HG03558 (cell line): ENCODE data around the gene ATF7IP2.
"Not testable (repeated sequence)": the region's sequence is repeated elsewhere in the genome, so short reads cannot be mapped to it uniquely, and the experiment has no call there.

Experiments used
- ATAC-seq: cut with Tn5 transposase; IDR thresholded peaks from one replicate; pipeline ENCODE4 v1.9.1; 2021; ENCODE audit warnings: moderate number of reproducible peaks; ENCODE audit not compliant: unreplicated experiment; ENCODE audit errors: extremely low read depth

ATF7IP2 gene

DNA sequence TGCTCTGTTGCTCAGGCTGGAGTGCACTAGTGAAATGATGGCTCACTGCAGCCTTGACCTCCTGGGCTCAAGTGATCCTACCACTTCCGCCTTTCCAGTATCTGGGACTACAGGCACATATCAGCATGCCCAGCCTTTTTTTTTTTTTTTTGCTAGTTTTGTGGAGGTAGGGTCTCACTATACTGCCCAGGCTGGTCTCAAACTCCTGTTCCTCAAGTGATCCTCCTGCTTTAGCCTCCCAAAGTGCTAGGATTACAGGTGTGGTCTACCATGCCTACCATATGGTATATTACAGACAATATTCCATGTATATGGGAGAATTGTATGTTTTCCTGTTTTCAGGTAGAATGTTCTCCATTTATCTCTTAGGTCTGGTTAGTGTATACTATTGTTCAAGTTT is 12.3 kb upstream of the ATF7IP2 start:
- ATAC-seq, result no peak

DNA sequence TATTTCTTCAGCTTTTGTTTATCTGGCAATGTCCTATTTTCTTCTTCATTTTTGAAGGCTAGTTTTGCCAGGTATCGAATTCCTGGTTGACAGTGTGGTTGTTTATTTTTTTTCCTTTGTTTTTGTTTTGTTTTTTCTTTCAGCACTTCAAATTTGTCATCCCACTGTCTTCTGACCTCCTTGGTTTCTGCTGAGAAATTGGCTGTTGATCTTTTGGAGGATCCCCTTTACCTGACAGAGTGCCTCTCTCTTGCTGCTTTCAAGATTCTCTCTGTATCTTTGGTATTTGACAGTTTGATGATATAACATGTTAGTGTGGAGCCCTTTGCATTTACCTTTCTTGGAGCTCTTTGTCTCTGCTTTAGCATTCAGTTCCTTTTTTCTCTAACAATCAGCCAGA is 9.6 kb upstream of the ATF7IP2 start:
- no peak for ATAC-seq

DNA sequence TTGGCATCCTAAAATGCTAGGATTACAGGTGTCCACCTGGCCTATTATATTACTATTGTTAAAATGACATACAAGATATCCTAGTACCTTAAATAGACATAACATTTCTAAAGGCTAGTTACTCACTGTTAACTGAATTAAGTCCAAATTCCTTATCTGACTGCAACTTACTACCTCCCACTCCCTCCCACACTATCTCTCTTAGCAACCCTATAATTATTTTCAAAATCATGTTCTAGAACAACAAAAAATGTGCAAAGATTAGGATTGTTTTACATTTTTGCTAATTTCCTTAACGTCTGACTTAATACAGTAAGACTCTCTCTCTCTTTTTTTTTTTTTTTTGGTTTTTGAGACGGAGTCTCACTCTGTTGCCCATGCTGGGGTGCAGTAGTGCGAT is 2.2 kb upstream of the ATF7IP2 start:
- no peak for ATAC-seq

DNA sequence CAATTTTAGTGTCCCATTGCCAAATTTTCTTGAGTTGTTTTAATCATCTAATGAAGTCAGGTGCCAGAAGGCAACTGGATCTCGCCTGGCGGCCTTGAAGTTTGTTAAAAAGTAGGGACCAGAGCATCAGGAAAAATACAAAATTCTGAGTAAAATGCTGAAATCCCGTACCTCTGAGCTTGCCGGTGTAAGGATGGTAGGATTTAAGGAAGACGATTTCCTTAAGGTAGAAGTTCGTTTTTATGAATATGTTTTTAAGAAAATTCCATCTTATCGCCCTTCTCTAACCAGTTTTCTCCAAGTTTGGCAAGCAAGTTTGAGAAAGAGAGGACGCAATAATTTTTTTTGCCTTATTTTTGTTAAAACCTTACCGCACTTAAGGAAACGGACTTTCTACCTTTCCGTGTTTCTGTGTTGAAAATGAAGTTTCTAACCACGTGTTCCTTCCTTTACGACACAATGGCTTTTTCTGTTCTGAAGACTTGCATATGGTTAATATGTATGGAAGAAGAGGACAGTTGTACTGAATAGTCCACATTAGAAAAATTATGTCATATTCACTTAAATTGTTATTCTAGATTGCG is 748 bp downstream of the ATF7IP2 start:
- no peak for ATAC-seq

DNA sequence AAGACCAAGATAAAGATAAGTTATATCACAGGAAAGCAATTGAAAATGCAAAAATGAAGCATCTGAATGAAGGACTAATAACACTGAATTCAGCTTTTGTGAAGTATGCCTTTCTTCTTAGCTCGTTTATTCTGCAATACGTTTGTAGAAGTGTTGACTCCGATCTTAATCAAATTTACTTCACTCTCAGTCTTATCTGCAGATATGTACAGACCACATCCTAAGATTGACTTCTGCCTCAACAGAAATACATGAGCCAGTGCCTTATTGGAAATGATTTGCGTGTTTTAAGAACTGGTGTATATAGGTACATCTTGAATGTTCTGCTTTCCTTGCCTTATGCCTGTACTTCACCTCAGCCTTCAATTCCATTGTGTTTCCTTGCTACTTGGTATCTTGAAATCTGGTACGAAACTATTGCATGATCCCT is 1.3 kb downstream of the ATF7IP2 start:
- no peak for ATAC-seq

DNA sequence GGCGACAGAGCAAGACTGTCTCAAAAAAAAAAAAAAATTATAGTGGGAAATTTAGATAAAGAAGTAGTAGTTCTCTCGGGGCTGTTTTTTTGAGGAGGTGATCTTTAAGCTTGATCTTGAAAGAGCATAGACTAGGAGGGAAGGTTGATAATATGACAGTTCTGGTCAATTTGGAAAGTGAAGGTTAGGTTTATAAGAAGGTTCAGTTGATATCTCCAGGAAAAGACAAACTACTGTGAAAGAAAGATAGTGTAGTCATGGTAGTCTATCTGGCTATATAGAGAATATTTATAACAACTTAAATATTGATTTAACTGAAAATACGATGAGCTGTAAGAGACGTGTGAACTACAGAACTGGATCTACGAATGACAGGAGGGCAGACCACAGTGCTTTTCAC is 3.1 kb downstream of the ATF7IP2 start:
- no peak for ATAC-seq

DNA sequence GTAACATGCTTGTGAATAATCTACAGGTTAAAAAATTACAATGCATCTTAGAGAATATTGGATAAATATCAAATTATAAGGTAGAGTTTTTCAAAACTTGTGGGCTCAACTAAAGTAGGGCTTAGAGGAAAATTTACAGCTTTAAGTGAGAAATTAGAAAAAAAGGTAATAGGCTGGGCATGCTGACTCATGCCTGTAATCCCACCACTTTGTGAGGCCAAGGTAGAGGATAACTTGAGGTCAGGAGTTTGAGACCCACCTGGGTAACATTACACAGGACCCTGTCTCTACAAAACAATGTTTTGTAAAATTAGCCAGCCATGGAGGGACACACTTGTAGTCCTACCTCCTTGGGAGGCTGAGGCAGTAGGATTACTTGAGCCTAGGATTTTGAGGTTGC is 4.5 kb downstream of the ATF7IP2 start:
- no peak for ATAC-seq

DNA sequence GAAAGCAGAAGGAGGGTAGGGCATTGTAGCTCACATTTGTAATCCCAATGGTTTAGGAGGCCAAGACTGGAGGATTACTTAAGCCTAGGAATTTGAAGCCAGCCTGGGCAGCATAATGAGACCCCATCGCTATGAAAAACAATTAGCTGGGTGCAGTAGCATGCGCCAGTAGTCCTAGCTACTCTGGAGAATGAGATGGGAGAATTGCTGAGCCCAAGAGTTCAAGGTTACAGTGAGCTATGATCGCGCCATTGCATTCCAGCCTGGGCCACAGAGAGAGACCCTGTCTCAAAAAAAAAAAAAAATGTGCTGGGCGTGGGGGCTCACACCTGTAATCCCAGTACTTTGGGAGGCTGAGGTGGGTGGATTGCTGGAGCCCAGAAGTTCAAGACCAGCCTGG is 5.0 kb downstream of the ATF7IP2 start:
- no peak for ATAC-seq

DNA sequence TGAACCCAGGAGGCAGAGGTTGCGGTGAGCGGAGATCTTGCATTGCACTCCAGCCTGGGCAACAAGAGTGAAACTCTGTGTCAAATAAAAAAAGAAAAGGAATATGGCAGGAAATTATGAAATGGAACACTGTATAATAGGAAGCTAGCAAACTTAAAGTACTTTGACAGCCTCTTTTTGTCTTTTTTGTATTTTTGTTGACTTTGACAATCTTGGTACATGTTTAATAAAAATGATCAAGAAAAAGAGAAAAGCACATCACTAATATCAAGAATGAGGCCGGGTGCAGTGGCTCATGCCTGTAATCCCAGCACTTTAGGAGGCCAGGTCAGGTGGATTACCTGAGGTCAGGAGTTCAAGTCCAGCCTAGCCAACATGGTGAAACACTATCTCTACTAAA is 5.5 kb downstream of the ATF7IP2 start:
- ATAC-seq, result no peak

DNA sequence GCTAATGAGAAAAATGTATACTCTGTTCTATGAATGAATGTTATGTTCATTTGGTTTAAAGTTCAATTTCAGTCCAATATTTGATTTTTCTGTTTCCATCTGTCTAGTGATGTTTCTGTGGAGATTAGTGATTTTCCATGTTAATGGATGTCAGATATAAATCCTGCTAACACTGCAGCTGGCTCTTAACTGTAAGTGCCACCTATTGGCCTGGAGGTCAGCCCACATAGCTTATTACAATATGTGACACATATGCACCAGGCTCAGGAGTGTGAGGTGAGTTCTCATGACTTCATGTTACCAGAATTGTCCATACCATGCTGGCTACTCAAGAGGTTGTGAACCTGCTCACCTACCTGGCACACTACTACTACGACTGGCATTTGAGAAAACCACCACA is 17.1 kb downstream of the ATF7IP2 start:
- ATAC-seq, result no peak

DNA sequence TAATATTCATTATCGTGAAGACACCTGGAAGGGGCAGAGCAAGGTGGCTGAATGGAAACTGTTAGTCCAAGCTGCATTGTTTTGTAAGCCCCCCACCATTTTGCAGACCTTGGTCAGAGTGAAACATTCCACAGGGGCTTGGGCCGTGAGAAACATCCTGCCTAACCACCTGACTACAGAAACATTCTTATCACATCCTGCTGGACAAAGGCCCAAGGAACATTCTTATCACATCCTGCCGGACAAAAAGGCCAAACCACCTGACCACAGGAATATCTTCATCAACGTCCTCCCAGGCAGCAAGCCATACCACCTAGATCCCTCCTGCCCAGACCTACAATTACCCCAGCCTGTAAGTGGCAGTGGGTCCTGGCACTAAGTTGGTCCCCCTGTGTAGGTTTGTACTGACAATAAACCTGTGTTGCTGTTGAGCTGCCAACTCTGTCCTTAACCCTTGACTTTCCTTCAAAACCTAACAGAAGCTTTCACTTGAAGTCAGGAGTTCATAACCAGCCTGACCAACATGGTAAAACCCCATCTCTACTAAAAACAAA is 19.6 kb downstream of the ATF7IP2 start:
- no peak for ATAC-seq

DNA sequence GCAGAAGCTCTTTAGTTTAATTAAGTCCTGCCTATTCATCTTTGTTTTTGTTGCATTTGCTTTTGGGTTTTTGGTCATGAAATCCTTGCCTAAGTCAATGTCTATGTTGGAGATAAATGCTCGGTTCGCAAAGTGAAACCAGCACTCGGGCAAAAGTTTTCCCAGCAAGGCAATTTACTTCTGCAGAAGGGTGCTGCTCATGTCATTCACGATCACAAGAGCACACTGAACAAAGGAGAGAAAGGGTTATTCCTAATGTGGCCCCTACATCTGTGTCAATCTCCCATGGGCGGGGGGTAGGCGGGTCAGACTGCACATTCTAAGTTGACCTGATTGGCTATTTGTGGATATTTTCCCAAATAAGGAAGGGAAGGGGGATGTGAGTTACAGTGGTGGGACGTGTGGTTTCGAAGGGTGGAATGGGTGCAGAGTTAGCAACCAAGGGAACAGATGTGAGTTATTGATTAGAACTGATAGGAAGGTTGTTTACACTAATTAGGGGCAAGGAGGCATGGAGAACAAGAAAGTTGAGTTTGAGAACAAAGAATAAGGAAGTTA is 23.0 kb downstream of the ATF7IP2 start:
- ATAC-seq, result no peak

DNA sequence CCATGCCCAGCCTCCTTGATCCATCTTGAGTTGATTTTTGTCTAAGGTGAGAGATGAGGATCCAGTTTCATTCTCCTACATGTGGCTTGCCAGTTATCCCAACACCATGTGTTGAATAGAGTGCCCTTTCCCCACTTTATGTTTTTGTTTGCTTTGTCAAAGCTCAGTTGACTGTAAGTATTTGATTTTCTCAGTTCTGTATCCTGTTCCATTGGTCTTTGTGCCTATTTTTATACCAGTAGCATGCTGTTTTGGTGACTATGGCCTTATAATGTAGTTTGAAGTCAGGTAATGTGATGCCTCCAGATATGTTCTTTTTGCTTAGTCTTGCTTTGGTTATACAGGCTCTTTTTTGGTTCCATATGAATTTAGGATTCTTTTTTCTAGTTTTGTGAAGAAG is 23.9 kb downstream of the ATF7IP2 start:
- not testable (repeated sequence) for ATAC-seq

DNA sequence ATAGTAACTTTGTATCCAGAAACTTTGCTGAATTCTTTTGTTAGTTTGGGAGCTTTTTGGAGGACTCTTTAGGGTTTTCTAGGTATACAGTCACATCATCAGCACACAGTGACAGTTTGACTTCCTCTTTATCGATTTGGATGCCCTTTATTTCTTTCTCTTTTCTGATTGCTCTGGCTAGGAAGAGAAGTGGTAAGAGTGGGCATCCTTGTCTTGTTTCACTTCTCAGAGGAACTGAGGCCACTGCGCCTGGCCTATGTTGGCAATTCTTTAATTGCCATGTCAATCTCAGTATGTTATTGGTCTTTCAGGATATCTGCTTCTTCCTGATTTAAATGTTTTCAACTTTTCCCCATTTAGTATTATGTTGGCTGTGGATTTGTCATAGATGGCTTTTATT is 24.6 kb downstream of the ATF7IP2 start:
- no peak for ATAC-seq

DNA sequence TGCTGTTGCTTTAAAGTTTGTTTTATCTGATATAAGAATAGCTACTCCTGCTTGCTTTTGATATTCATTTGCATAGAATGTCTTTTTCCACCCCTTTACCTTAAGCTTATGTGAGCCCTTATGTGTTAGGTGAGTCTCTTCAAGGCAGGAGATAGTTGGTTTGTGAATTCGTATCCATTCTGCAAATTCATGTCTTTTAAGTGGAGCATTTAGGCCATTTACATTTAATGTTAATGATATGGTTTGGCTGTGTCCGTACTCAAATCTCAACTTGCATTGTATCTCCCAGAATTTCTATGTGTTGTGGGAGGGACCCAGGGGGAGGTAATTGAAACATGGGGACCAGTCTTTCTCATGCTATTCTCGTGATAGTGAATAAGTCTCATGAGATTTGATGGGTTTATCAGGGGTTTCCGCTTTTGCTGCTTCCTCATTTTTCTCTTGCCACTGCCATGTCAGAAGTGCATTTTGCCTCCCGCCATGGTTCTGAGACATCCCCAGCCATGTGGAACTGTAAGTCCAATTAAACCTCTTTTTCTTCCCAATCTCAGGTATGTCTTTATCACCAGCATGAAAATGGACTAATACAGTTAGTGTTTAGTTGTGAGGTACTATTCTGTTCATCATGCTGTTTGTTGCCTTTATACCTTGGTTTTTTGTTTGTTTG is 27.2 kb downstream of the ATF7IP2 start:
- ATAC-seq, result no peak

DNA sequence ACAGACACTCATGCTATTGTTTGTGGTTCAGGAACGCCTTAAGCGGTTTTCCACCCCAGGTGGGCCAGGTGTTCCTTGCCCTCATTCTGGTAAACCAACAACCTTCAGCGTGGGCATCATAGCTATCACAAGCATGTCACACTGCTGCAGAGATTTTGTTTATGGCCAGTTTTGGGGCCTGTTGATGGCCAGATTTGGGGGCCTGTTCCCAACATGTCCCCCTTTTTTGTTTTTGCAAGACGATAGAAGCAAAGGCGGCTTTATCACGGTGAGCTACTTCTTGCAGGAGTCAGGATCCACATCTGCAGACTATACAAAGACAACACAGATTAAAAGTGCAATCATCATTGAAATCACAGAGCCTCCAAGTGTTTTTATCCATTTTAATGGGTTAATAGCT is 32.3 kb downstream of the ATF7IP2 start:
- ATAC-seq, result not testable (repeated sequence)

DNA sequence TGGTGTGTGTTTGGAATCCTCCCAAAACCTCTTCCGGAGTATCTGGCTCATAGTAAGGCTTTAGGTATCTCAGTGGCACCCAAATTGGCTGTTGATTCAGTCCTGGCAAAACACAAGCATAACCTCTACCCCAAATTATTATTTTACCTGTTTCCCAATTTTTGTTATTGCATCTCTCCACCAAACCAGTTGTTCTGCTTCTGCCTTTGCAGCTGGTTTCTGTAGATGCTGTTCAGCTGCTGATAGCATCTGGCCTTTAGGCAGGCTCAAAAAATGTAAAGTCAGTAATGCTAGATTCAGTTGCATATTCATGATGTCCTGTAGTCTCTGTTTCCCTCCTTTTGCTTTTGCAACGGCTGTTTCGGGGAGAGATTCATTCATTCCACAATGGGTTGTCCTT is 33.8 kb downstream of the ATF7IP2 start:
- ATAC-seq, result no peak

DNA sequence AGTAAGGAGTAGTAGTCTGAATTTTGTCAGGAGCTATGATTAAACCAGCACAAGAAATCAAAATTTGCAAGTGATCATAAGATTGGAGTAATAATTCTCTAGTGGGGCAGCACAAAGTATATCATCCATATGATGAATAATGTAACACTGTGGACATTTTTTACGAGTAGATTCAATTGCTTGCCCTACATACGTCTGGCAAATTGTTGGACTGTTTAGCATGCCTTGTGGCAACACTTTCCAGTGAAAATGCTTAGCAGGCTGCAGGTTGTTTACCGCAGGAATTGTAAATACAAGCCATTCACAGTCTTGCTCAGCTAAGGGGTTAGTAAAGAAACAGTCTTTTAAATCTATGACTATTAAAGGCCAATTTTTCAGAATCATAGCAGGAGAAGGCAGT is 35.7 kb downstream of the ATF7IP2 start:
- no peak for ATAC-seq

DNA sequence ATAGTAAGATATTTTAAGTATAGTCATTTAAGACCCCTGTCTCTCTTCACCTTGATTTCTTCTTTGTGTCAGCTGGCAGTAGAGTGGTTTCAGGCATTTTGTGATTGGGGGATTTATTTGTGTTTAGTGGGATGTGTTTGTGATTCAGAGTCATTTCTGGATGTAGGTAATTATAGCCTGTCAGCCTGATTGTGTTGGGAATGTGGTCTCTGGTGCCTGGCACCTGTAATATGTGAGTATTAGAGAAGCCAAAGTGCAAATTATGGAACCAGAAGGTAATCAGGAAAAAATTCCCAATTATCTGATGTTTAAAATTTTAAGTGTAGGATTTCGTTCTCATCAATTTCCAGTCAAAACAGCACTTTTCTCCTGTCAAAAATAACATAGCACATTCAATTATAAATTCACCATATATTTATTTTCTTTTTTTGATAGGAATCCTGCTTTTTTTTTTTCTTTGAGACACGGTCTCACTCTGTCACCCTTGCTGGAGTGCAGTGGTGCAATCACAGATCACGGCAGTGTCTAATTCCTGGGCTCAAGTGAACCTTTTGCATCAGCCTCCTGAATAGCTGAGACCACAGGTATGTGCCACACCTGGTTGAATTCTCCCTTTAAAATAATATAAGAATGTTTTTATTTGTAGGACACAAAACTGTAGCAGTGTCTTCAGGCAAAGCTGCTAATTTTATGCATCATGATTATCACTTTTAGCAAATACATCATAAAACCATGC is 42.7 kb downstream of the ATF7IP2 start:
- ATAC-seq, result no peak

DNA sequence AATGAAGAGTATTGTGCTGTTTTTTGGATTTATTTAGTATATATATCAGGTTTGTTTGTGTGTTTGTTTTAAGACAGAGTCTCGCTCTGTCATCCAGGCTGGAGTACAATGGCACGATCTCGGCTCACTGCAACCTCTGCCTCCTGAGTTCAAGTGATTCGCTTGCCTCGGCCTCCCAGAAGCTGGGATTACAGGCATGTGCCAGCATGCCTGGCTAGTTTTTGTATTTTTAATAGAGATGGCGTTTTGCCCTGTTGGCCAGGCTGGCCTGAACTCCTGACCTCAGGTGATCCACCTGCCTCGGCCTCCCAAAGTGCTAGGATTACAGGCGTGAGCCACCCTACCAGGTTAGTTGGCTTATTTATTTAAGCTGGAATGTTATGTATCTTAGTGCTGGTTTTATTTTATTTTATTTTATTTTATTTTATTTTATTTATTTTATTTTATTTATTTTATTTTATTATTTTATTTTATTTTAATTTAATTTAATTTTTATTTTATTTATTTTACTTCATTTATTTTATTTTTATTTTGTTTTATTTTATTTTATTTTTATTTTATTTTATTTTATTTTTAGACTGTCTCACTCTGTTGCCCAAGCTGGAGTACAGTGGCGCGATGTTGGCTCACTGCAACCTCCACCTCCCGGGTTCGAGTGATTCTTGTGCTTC is 43.6 kb downstream of the ATF7IP2 start:
- not testable (repeated sequence) for ATAC-seq

DNA sequence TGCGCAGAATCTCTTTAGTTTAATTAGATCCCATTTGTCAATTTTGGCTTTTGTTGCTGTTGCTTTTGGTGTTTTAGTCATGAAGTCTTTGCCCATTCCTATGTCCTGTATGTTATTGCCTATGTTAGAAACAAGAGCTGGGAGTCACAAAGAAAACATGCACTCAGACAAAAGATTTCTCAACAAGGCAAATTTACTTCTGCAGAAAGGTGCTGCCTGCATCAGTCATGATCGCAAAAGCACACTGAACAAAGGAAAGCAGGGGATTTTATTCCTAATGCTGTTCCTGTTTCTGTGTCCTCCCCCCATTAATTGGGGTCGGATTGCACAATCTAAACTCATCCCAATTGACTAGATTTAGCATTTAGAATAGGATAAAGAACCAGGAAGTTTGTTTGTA is 55.9 kb downstream of the ATF7IP2 start:
- ATAC-seq, result no peak
